GM23248 (cell line): Measurements from ENCODE around the gene UBE2N. TPM values are rescaled to one million over a fixed set of nuclear protein-coding genes. Genes with fewer than 3 reads are reported as not detected.

Experiments
- DNase-seq: peaks from one replicate; pipeline ENCODE4 v3.0.0-alpha.2; 2015
- H2AFZ ChIP-seq: fragments of 200-600 bp; sonication (generic); 2 replicates; pipeline ENCODE4 v1.6.1; 2016; ENCODE audit warnings: antibody characterized with exemption
- H3F3A ChIP-seq: fragments of 200-600 bp; sonication (generic); 2 replicates; pipeline ENCODE4 v1.6.1; 2016; ENCODE audit warnings: mild to moderate bottlenecking, antibody characterized with exemption, mixed run types; ENCODE audit not compliant: insufficient read depth
- H3K27ac ChIP-seq: fragments of 200-600 bp; sonication (generic); 2 replicates; pipeline ENCODE4 v1.5.1; 2016; ENCODE audit warnings: mild to moderate bottlenecking
- H3K27me3 ChIP-seq: fragments of 200-600 bp; sonication (generic); replicated peaks from 2 replicates; pipeline ENCODE4 v1.6.1; 2016; ENCODE audit warnings: mild to moderate bottlenecking; ENCODE audit not compliant: insufficient read depth
- H3K36me3 ChIP-seq: fragments of 200-600 bp; sonication (generic); 2 replicates; pipeline ENCODE4 v1.6.1; 2016; ENCODE audit warnings: low read depth, mild to moderate bottlenecking
- H3K4me1 ChIP-seq: fragments of 200-600 bp; sonication (generic); 2 replicates; pipeline ENCODE4 v1.6.1; 2016; ENCODE audit warnings: mild to moderate bottlenecking; ENCODE audit not compliant: insufficient read depth
- H3K4me2 ChIP-seq: fragments of 200-600 bp; sonication (generic); one replicate; pipeline ENCODE4 v1.6.1; 2016; ENCODE audit warnings: mild to moderate bottlenecking; ENCODE audit not compliant: unreplicated experiment
- H3K4me3 ChIP-seq: fragments of 200-600 bp; sonication (generic); 2 replicates; pipeline ENCODE4 v1.5.1; 2016; ENCODE audit warnings: mild to moderate bottlenecking
- H3K79me2 ChIP-seq: fragments of 200-600 bp; sonication (generic); 2 replicates; pipeline ENCODE4 v1.6.1; 2016; ENCODE audit warnings: mild to moderate bottlenecking; ENCODE audit not compliant: insufficient read depth
- H3K9ac ChIP-seq: fragments of 200-600 bp; sonication (generic); 2 replicates; pipeline ENCODE4 v1.6.1; 2016; ENCODE audit warnings: mild to moderate bottlenecking
- H3K9me2 ChIP-seq: fragments of 200-600 bp; sonication (generic); 2 replicates; pipeline ENCODE4 v1.6.1; 2016; ENCODE audit warnings: mixed run types, mild to moderate bottlenecking, moderate library complexity; ENCODE audit not compliant: insufficient read depth
- H3K9me3 ChIP-seq: fragments of 200-600 bp; sonication (generic); one replicate; pipeline ENCODE4 v1.6.1; 2017; ENCODE audit warnings: low read depth
- H4K20me1 ChIP-seq: fragments of 200-600 bp; sonication (generic); 2 replicates; pipeline ENCODE4 v1.6.0; 2016; ENCODE audit not compliant: insufficient read depth
- EZH2 ChIP-seq: fragments of 200-600 bp; sonication (generic); IDR thresholded peaks from 2 replicates; pipeline ENCODE4 v1.6.1; 2018; ENCODE audit warnings: antibody characterized with exemption, mild to moderate bottlenecking; ENCODE audit not compliant: insufficient read depth, poor library complexity, severe bottlenecking
- EZH2phosphoT487 ChIP-seq: fragments of 200-600 bp; sonication (generic); IDR thresholded peaks from 2 replicates; pipeline ENCODE4 v1.6.1; 2018; ENCODE audit warnings: antibody characterized with exemption, moderate library complexity, mild to moderate bottlenecking, low read depth; ENCODE audit not compliant: insufficient read depth
- WGBS, 2 experiments: methylation state at CpG; one replicate each; pipeline ENCODE4 v1.1.6; 2015 to 2017; ENCODE audit warnings: low lambda C conversion rate in 2 of 2, low coverage in 1 of 2; ENCODE audit errors: missing lambda C conversion rate in 2 of 2; 5-methylcytosine and 5-hydroxymethylcytosine counted together
- in situ Hi-C: fragments of 300-500 bp; cut with MboI; formaldehyde crosslinking; loops from 2 replicates; pipeline ENCODE4 v1.15.0; 2020
- polyA plus RNA-seq: library from polyadenylated mRNA; unstranded; fragments of >200 nt; fragmentation: Nextera tagmentation; extraction: Ambion mirVana; gene quantifications from 2 replicates; pipeline ENCODE4 v1.2.1, GENCODE V29; 2016
- total RNA-seq: library from RNA; depleted of rRNA; stranded (reverse); fragments of >200 nt; shearing (Covaris generic); gene quantifications from 2 replicates; pipeline ENCODE4 v1.2.3, GENCODE V29; 2014

UBE2N gene
- total and polyA plus RNA-seq, 2 experiments from 2014 or later: 104 to 175 TPM

DNA sequence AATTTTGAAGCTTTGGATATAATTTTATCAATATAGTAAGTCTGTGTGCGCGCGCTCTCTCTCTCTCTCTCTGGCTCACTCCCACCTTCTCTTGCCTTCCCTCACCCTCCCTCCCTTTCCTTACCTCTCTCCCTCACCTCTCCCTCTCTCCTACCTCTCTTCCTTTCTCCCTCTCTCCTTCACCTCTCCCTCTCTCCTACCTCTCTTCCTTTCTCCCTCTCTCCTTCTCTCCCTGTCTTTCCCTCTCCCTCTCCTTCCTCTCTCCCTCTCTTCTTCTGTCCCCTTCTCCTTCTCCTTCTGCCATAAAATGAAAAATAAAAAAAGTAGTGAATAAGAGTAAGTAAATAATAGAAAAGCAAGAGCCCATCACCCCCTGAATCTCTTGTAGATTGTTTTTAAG lies 73.0 kb downstream of the UBE2N start:
- in situ Hi-C loops: no loop called here
- H3K9ac ChIP-seq: no peak overlapping the region
- H3F3A ChIP-seq: no peaks in the 10 kb centered on the region
- H3K9me2 ChIP-seq: no peaks in the 10 kb centered on the region
- no peaks in the 10 kb centered on the region for H4K20me1 ChIP-seq
- no peaks in the 10 kb centered on the region for H3K4me1 ChIP-seq
- H3K9me3 ChIP-seq: no peaks in the 10 kb centered on the region
- no peak overlapping the region for H3K27ac ChIP-seq
- no peak overlapping the region for H2AFZ ChIP-seq
- no peaks in the 10 kb centered on the region for H3K27me3 ChIP-seq
- H3K36me3 ChIP-seq: no peaks in the 10 kb centered on the region
- 100% methylated on average over 3 of the region's 3 CpGs for WGBS, 2 experiments
- H3K79me2 ChIP-seq: no peaks in the 10 kb centered on the region
- no peak overlapping the region for H3K4me3 ChIP-seq
- no peak for DNase-seq
- TF ChIP-seq EZH2 (no peak), EZH2phosphoT487 (no peak)
- H3K4me2 ChIP-seq: no peak overlapping the region

DNA sequence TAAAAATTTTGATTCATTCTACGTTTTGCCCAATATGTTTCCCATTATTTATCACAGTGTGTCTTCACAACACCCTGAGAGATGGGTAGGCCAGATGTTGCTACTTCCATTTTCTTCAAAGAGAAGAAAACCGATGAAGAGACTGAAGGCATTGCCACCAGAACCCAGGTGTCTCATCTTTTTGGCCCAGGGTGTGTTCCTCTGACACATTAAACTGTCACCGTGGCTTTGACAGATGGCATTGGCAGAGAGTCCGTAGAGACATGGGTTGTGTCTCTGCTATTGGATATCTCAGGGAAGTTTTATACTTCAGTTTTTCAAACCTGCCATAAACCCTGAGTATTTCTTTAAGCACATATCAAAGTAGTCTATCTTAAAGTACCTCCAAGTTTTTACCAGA lies 75.3 kb downstream of the UBE2N start:
- Histone ChIP-seq H3K27me3 (no peaks in the 10 kb centered on the region), H3K9ac (no peak overlapping the region), H3K79me2 (no peaks in the 10 kb centered on the region), H3K4me2 (no peak overlapping the region), H3K27ac (no peak overlapping the region), H3K36me3 (no peaks in the 10 kb centered on the region), H3F3A (peaks cover 4% of the 10 kb centered on the region; the same call in 1 of the 2 replicates), H3K4me3 (no peak overlapping the region), H3K9me3 (no peaks in the 10 kb centered on the region), H3K4me1 (peaks cover 6% of the 10 kb centered on the region), H3K9me2 (no peaks in the 10 kb centered on the region), H4K20me1 (no peaks in the 10 kb centered on the region), H2AFZ (no peak overlapping the region)
- in situ Hi-C loops: no loop called here
- 33 to 36% methylated on average over 4 of the region's 4 CpGs for WGBS, 2 experiments
- TF ChIP-seq EZH2: no peak
- no peak for DNase-seq

DNA sequence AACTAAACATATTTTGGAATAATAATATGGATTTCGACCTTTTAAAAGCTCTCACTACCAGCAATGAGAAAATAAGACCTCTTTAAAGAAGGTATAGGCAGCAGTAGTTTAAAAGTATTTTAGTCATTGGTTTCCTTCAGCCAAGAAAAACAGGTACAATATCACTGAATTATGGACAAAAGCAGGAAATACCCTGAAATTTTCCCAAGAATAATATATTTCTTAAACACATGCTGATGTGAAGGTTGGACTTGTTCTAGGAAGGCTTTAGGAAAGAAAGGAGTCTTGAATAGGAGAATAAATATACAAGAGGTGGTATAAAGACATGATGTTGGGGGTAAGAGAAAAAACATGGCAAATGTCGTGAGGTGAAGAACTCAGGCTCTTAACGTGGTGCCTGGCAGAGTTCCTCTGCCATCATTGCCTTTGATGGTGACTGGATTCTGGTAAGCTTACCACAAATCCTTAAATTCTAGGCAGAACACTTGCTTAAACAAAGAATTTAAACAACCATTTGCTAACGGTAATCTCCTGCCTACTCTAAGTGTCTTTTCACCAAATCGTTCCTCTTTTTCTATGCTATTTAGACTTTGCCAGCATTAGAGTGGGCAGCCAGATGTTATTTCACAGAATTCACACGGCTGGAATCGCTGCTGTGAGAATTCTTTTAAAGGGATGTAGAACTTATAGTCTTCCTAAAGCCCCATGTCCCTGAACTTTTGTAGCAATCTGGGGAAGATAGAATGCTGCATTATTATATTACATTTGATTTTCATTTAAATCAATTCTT lies 75.9 kb downstream of the UBE2N start:
- Histone ChIP-seq H4K20me1 (no peaks in the 10 kb centered on the region), H3K79me2 (no peaks in the 10 kb centered on the region), H2AFZ (peak overlapping the region; percentile 11; the same call in 1 of the 2 replicates), H3K4me1 (peaks cover 12% of the 10 kb centered on the region), H3K27me3 (no peaks in the 10 kb centered on the region), H3K9me3 (no peaks in the 10 kb centered on the region), H3K27ac (no peak overlapping the region), H3K4me3 (no peak overlapping the region), H3K9me2 (no peaks in the 10 kb centered on the region), H3K4me2 (no peak overlapping the region), H3F3A (peaks cover 10% of the 10 kb centered on the region), H3K36me3 (no peaks in the 10 kb centered on the region), H3K9ac (no peak overlapping the region)
- 30 to 46% methylated on average over 7 of the region's 7 CpGs for WGBS, 2 experiments
- DNase-seq: no peak
- in situ Hi-C loops: no loop called here
- TF ChIP-seq EZH2: no peak
- TF ChIP-seq EZH2phosphoT487: no peak

DNA sequence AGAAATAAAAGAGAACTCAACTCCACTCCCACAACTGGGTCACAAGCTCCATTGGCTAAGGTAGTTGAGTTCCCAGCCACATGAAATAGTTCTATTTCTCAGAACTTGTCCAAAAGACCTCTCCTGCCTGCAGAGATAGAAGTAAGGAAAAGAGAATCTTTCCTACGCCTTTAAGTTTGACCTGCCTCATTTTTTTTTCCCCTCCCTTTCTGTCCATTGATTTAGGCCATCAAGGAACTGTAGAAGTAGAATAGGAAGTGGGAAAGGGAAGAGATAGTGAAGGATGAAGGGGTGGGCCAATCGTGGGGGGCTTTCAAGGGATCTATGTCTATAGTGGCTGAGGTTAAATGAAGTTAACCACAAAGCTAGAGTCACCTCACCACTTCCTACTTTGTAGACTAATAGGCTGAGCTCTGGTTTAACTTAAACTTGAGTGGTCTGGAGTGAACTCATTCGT lies 77.9 kb downstream of the UBE2N start:
- Histone ChIP-seq H3K79me2 (no peaks in the 10 kb centered on the region), H3K4me2 (no peak overlapping the region), H4K20me1 (no peaks in the 10 kb centered on the region), H2AFZ (no peak overlapping the region), H3K4me1 (peaks cover 19% of the 10 kb centered on the region), H3K9me3 (no peaks in the 10 kb centered on the region), H3K27me3 (no peaks in the 10 kb centered on the region), H3K27ac (no peak overlapping the region), H3K4me3 (no peak overlapping the region), H3K9ac (no peak overlapping the region), H3K9me2 (no peaks in the 10 kb centered on the region), H3K36me3 (no peaks in the 10 kb centered on the region), H3F3A (peaks cover 19% of the 10 kb centered on the region)
- DNase-seq: no peak
- TF ChIP-seq EZH2phosphoT487 (no peak), EZH2 (no peak)
- in situ Hi-C loops: no loop called here
- WGBS, 2 experiments: 86 to 92% methylated on average over 3 of the region's 3 CpGs
